Hematopoietic multipotent progenitor cell treated with erythropoietin and hydrocortisone succinate and interleukin-3 and kit ligand, for 15 days (in vitro differentiated cells): ENCODE results near the gene THSD4.

Experiments
- DNase-seq: peaks from one replicate; pipeline ENCODE4 v3.0.0-alpha.2; 2015; ENCODE audit warnings: low spot score

THSD4 gene

GRCh38 chr15:71586463-71586862, 471.2 kb downstream of the THSD4 start:
- no peak for DNase-seq

GRCh38 chr15:71588746-71589145, 473.5 kb downstream of the THSD4 start:
- no peak for DNase-seq

DNA sequence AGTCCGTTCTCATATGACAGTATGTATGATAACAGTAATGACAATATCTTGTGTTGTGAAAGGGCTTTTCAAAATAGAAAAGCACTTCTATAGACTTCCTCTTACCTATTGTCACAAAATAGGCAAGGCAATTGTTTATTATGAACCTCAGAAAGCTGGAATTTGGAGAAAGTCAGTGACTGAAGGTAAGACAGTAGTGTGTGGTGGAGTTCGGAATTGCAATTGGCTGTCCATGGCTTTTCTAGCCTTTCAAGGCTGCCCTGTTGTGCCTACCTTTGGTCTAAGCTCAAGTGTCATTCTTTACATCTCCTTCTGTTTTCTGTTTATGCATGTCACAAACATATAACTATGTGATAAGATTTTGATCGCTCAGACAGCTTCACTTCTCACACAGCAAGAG, 475.8 kb downstream of the THSD4 start:
- DNase-seq = no peak

GRCh38 chr15:71592203-71592602, 476.9 kb downstream of the THSD4 start:
- no peak for DNase-seq

DNA sequence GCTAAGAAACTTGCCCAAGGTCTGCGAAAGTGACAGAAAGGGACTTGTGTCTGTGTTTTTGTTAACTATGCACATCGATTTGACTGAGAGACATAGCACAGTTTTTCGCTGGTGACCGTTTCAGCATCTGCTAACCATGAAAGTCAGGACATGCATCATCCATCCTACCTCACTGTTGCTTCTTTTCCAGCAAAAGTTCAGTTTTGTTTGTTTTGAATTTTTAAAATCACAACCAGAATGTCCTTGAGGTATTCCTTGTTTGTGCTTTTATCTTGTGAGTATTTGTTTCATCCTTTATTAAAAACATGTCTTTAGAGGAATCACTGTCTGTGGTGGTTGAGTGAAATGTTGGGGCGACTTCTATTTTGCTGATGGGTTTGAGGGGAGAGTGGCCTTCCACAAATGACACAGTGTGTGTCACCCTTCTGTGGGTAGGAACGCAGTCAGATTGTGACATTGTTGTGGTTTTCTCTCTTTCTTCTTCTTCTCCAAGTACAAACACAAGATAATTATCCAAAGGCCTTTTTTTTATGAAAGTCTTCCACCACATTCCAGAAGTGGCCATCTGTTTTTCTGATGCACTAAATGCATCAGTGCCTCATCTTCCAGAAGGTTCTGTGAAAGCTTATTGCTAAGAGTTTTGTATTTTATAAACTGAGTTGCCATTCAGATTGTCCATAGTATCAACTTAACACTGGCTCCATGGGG, 480.7 kb downstream of the THSD4 start:
- no peak for DNase-seq

DNA sequence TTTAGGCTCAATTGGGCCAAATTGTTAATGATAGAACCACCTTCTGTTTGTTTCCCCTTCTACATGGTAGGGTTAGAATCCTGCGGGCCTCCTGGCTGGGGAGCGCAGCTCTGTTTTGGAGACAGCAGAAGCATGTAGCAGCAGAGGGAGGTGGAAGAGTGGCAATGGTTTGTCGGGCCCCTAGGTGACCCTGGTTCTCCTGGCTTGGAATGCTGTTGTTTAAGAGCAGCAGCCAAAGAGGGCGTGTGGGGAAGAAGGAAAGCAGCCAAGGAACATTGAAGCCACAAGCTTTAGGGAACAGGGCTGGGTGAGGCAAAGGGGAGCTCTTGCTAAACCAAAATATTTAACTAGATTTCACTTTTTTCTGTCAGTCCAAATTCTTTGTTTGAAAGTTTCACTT, 481.4 kb downstream of the THSD4 start:
- DNase-seq = no peak

DNA sequence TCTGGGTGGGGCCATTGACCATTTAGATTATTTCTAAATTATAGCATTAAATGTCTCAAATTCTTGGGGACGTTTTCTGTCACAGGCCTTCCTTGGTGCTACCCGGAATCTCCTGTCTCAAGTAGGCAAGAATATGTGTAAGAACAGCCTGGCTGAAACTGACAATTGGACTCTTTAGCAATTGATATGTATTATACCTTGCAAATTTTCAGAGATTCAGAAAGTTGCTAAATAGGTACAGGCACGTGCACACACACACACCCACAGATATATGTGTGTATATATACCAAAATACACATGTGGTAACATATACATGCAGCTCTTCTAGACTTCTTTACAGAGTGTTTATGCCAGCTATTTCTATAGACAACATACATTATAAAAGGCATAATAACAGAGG, 481.9 kb downstream of the THSD4 start:
- no peak for DNase-seq

DNA sequence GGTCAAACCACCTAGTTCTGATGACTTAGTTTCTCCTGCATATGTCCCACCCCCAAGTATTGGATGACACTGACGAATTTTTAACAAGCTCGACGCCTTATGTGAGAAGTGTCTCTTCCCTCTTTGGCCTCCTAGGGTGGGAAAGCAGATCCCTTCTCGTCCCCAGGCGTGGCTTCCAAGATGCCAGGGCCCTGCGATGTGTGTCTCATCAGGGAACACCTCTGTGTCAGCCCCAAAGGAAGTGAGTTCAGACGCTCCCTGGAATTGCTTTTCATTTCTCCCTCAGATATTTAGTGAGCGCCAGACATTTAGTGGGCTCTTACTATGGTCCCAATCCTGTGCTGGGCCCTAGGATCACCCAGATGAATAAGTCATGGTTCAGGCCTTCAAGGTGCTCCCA, 482.4 kb downstream of the THSD4 start:
- DNase-seq = no peak

DNA sequence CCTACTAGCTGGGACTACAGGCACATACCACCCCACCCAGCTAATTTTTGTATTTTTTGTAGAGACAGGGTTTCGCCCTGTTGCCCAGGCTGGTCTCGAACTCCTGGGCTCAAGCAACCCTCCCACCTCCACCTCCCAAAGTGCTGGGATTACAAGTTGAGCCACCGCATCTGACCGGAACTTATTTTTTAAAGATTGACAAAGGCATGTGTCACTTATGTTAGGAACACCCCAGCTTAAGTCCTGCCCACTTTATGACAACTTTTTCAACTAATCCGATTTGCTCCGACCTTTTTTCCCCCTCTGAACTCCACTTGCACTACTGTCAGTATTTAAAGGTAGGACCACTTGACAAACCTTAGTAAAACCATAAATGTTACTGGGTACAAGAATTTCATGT, 483.5 kb downstream of the THSD4 start:
- no peak for DNase-seq

DNA sequence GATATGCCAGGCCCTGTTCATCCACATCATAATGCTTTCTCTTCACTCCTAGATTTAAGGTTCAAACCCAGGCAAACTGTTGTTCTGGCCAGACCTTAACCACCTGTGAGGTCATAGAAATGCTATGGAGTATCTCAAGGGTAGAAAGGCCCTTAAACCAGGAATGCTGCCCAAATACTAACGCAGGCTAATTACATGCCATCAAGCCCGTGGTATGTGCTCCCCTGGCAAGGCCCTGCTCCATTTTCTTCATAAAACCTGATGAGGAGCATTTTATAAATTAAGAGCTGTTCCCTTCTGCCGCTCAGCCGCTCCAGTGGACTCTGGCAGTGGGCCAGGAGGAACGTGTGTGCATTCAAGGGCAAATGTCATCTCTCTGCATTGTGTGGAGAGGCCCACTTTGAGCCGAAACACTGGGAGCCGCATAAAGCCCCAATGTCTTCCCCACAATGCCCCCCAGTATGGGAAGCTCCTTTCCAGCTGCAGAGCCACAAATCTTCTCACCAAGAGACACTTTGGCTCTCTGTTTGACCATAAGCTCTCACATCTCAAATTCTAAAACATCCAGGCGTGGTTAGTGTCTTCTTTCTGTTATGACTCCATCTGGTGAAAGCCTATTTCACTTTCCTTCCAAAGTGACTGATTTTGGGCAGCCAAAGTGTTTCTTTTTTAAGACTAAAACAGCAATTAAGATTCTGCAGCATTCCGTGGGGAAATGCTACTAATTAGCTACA, 484.3 kb downstream of the THSD4 start:
- DNase-seq = no peak

- no peak for DNase-seq
Measured at GRCh38 chr15:71600237-71600636, 485.0 kb downstream of the THSD4 start.

DNA sequence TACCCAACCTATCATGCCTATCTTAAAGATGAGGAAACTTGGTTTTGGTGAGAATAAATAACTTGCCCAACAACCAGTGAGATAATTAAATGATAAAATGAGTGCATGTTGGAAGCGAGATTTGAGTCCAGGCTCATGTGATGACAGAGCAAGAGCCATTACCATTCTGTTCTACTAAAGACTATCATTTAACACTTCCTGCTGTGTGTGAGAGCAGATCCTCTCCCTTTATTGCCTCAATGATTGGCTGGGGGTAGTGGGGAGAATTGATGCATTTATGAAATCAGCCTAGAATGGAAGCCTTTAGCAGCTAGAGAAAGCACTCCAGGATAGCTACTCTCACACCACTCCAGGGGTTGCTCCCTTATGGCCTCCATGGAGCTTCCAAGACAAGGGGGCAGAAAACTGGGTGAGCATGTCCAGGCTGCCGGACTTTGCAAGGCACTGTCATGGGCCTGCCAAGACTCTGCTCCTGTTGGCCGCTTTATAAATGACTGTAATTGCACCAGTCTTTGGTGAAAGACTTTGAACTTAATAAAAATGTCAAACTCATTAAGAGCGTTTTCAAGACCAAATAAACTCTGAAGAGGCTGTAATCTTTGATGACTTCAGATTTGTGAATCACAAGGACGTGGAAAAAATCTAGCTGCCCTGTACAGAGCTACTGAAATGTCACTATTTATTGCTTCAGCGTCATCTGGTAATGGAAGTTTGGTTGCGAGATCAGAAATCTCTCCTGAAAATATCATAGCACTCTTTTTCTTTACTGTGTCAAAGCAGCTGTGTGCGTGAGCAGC, 486.0 kb downstream of the THSD4 start:
- DNase-seq = no peak

GRCh38 chr15:71603379-71603778, 488.1 kb downstream of the THSD4 start:
- DNase-seq = no peak

DNA sequence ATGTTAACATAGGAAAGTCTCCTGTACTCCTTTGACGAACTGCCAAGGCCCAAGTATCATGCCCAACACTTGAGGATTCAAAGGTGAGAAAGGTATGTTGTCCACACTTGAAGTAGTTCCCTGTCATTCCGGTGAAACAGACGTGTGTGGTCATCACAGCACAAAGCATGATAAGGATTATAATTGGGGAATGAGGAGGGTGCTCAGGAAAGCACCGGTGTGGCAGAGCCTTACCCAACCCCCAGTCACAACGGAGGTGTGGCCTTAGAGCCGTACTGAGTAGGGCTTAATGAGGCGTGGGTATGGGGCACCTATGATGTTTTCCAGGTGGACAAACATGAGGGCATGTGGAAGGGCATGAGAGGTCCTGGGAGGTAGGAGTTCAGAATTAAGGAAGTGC, 492.1 kb downstream of the THSD4 start:
- DNase-seq = no peak

GRCh38 chr15:71610728-71611552, 495.7 kb downstream of the THSD4 start:
- DNase-seq = no peak

DNA sequence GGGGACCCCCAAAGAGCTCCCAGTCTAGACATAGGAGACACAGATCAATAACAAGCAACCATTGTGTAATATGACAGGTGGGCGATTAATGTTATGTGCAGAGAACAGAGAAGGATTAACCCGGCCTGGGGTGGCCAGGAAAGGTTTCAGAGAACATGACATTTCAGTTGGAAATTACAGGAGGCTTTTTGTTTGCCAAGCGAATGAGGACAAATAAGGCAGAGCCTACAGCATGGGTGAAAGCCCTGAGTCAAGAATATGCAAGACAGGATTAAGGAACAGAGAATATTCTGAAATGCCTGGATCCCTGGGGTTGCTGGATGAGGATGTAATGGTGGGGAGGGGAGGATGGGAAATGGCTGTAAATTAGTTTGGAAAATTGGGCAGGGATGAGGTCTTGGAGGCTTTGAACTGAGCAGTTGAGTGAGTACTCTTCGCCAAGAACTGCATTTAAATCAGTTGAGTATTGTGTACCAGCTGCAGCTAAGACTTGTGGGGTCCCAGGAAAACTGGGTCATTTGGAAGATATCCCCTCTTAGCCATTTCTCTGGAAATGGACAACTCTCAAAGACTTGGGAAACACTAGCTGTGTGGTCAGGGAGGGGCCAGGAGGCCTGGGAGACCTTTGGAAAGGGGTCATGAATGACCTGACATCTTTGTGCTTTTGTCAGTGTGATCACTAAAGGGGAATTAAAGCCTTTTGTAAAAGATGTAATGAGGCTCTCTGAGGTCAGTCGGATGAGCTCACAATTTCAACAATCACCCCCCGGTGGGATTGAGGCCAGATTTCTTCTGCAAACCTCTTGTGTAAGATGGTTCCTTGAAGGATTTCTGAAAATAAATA, 496.5 kb downstream of the THSD4 start:
- DNase-seq = no peak

DNA sequence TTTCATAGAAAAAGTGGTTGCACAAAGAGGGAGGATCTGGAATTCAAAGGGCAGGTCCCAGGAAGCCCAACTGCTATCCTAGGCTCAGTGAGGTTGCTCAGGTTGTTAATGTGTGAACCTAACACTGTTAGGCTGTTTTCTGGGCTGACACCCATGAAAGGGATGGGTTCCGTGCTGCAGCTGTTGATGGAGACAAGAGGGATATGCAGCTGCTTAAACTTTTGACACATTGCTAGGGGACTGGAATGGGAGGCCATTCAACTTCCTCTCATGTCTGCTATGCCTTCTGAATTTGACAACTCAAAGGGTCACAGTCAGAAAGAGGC, 497.1 kb downstream of the THSD4 start:
- no peak for DNase-seq

DNA sequence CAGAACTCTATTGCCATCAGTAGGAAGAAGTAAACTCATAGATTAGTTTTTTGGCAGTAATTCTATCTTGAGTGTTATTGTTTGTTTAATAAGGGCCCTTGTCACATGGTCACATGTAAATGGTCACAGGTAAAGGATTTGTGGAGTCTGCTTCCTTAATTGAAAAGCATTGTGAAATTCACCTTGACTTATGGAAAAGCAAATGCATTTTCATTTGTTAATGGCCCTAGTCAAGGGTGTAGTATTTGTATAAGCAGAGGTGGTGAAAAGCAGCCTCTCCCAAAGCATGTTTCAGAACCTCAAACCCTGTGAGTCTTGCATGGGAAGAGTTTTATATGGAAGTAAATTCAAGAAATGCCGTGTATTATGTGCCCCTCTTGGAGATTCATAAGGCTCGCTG, 497.6 kb downstream of the THSD4 start:
- DNase-seq = no peak

DNA sequence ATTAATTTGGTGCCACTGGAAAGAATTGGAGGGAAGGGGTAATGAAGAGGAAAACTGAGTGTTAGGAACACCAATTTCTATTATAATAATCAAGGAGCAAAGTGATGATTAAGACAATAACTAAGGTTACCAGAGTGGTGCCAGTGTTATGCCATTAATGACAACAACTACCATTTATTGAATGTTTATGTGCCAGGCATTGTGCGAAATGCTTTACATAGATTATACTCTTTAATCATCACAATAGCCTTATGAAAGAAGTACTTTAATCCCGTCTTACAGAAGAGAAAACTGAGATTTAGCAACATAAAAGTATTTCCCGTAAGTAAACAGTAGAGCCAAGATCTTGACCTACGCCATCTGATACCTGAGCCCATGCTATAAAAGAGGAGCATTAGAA, 507.8 kb downstream of the THSD4 start:
- DNase-seq = no peak

GRCh38 chr15:71626596-71627088, 511.4 kb downstream of the THSD4 start:
- no peak for DNase-seq

- DNase-seq = no peak
Measured at GRCh38 chr15:71627188-71627587, 511.9 kb downstream of the THSD4 start.
